Activated CD8-positive, alpha-beta T cell treated with anti-CD3 and anti-CD28 coated beads for 36 hours (primary cell): ENCODE results near the gene PCMT1. TPM values are rescaled to one million over a fixed set of nuclear protein-coding genes. Genes with fewer than 3 reads are reported as not detected.
A peak's percentile ranks its signal among the peaks of the same experiment; 100 is the strongest.

Source experiments
- ATAC-seq: fragments of 200-7000 bp; cut with Tn5 transposase; one replicate; pipeline ENCODE4 v1.10.0; 2021; ENCODE audit warnings: mild to moderate bottlenecking, moderate library complexity
- CTCF ChIA-PET: fragments of 350-600 bp; sonication (Branson Sonifier 250); formaldehyde crosslinking; loops from one replicate; lab custom pipeline; 2021; ENCODE audit warnings: antibody characterized with exemption; lab: Charles Lee
- POLR2A ChIA-PET: fragments of 350-600 bp; sonication (Branson Sonifier 250); formaldehyde crosslinking; loops from one replicate; lab custom pipeline; 2021; ENCODE audit warnings: antibody characterized with exemption; lab: Charles Lee
- DNase-seq: peaks from one replicate; pipeline ENCODE4 v3.0.0-alpha.2; 2020
- H3K27ac Mint-ChIP-seq: one replicate; pipeline ENCODE4 v1.8.0; 2021; ENCODE audit warnings: mild to moderate bottlenecking, mixed read lengths
- H3K27me3 Mint-ChIP-seq: one replicate; pipeline ENCODE4 v1.8.0; 2021; ENCODE audit warnings: mixed read lengths
- H3K36me3 Mint-ChIP-seq: one replicate; pipeline ENCODE4 v1.8.0; 2021; ENCODE audit warnings: low read depth, mixed read lengths
- H3K4me1 Mint-ChIP-seq: one replicate; pipeline ENCODE4 v1.8.0; 2021; ENCODE audit warnings: low read depth, mixed read lengths
- H3K4me3 Mint-ChIP-seq: one replicate; pipeline ENCODE4 v1.8.0; 2021; ENCODE audit warnings: mild to moderate bottlenecking, moderate library complexity, mixed read lengths
- H3K9me3 Mint-ChIP-seq: one replicate; pipeline ENCODE4 v1.8.0; 2021; ENCODE audit warnings: mixed read lengths
- intact Hi-C: fragments of 100-400 bp; cut with micrococcal nuclease; formaldehyde crosslinking; loops from one replicate; pipeline ENCODE4 v1.10.0; 2022
- total RNA-seq, 2 experiments: library from RNA; stranded (reverse); gene quantifications; one replicate each; pipeline ENCODE4 v1.2.3, GENCODE V29; 2021
- TF ChIP-seq, protein P1 (sequence below): fragments of 200-600 bp; IDR thresholded peaks from one replicate; pipeline ENCODE4 v1.8.0; 2022; ENCODE audit warnings: antibody characterized with exemption, mild to moderate bottlenecking

The PCMT1 gene
- total RNA-seq, 2 experiments from 2014 or later, result 97.3 to 102 TPM

GRCh38 chr6:149771925-149772324 is 22.4 kb downstream of the PCMT1 start:
- DNase-seq (no peak), ATAC-seq (no peak)
- ChIA-PET CTCF (no interaction called here), POLR2A (no interaction called here)
- H3K4me1 Mint-ChIP-seq, result peaks cover 2% of the 10 kb centered on the region
- intact Hi-C loops, result no loop called here
- H3K36me3 Mint-ChIP-seq, result peaks cover 24% of the 10 kb centered on the region
- H3K4me3 Mint-ChIP-seq, result no peak overlapping the region
- H3K27ac Mint-ChIP-seq, result no peak overlapping the region
- no peaks in the 10 kb centered on the region for H3K9me3 Mint-ChIP-seq
- no peaks in the 10 kb centered on the region for H3K27me3 Mint-ChIP-seq
- TF ChIP-seq, protein P1, sequence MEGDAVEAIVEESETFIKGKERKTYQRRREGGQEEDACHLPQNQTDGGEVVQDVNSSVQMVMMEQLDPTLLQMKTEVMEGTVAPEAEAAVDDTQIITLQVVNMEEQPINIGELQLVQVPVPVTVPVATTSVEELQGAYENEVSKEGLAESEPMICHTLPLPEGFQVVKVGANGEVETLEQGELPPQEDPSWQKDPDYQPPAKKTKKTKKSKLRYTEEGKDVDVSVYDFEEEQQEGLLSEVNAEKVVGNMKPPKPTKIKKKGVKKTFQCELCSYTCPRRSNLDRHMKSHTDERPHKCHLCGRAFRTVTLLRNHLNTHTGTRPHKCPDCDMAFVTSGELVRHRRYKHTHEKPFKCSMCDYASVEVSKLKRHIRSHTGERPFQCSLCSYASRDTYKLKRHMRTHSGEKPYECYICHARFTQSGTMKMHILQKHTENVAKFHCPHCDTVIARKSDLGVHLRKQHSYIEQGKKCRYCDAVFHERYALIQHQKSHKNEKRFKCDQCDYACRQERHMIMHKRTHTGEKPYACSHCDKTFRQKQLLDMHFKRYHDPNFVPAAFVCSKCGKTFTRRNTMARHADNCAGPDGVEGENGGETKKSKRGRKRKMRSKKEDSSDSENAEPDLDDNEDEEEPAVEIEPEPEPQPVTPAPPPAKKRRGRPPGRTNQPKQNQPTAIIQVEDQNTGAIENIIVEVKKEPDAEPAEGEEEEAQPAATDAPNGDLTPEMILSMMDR, result no peak

DNA sequence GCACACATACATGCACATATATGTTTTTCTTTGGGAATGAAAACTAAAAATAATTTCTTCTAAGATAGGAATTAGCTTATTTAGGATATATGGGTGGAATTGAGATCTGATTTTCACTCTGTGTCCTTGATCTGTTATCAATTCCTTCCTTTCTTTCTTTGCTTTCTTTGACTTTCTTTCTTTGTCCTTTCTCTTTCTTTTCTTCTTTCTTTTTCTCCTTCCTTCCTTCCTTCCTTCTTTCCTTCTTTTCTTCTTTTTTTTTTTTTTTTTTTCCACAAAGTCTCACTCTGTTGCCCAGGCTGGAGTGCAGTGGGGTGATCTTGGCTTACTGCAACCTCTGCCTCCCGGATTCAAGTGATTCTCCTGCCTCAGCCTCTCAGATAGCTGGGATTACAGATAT is 28.1 kb downstream of the PCMT1 start:
- intact Hi-C loops, result no loop called here
- POLR2A ChIA-PET, result no interaction called here
- peaks cover 9% of the 10 kb centered on the region for H3K36me3 Mint-ChIP-seq
- H3K4me3 Mint-ChIP-seq, result no peak overlapping the region
- no peaks in the 10 kb centered on the region for H3K27me3 Mint-ChIP-seq
- CTCF ChIA-PET, result no interaction called here
- DNase-seq (no peak), ATAC-seq (no peak)
- TF ChIP-seq, protein P1, result no peak
- H3K4me1 Mint-ChIP-seq, result no peaks in the 10 kb centered on the region
- H3K27ac Mint-ChIP-seq, result no peak overlapping the region
- no peaks in the 10 kb centered on the region for H3K9me3 Mint-ChIP-seq

DNA sequence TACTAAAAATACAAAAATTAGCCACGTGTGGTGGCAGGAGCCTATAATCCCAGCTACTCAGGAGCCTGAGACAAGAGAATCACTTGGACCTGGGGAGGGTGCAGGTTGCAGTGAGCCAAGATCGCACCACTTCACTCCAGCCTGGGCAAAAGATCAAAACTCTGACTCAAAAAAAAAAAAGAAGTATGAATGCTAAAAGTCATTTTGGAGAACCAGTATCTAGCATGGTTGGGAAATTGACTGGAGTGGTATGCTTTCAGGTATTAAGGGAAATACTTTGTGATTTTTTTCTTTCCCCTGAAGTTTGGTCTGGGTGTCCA is 30.1 kb downstream of the PCMT1 start:
- H3K4me3 Mint-ChIP-seq, result no peak overlapping the region
- no peak overlapping the region for H3K27ac Mint-ChIP-seq
- no peak for ATAC-seq
- H3K9me3 Mint-ChIP-seq, result no peaks in the 10 kb centered on the region
- ChIA-PET POLR2A (no interaction called here), CTCF (interaction anchor here (0.8 kb wide), 1 partner anchor 9 kb away, joined by 3 read pairs; no protein-coding TSS in a partner anchor)
- intact Hi-C loops, result no loop called here
- TF ChIP-seq, protein P1, result no peak
- H3K4me1 Mint-ChIP-seq, result no peaks in the 10 kb centered on the region
- H3K36me3 Mint-ChIP-seq, result peaks cover 10% of the 10 kb centered on the region
- DNase-seq, result no peak
- no peaks in the 10 kb centered on the region for H3K27me3 Mint-ChIP-seq

DNA sequence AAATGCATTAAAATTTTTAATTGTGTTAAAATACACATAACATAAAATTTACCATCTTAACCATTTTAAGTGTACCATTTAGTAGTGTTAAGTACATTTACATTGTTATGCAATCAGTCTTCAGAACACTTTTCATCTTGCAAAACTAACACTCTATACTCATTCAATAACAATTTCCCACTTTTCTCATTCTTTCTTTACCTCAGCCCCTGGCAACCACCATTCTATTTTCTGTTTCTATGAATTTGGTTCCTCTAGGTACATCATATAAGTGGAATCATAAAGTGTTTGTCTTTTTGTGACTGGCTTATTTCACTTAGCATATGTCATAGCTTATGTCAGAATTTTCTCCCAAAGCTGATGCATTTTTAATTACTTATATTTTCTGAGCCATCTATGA is 32.2 kb downstream of the PCMT1 start:
- ChIA-PET POLR2A (no interaction called here), CTCF (no interaction called here)
- Mint-ChIP-seq H3K27ac (peak overlapping the region; percentile 32), H3K9me3 (no peaks in the 10 kb centered on the region), H3K4me3 (no peak overlapping the region), H3K4me1 (no peaks in the 10 kb centered on the region), H3K36me3 (peaks cover 10% of the 10 kb centered on the region), H3K27me3 (no peaks in the 10 kb centered on the region)
- TF ChIP-seq, protein P1, result no peak
- intact Hi-C loops, result no loop called here
- DNase-seq (no peak), ATAC-seq (no peak)

DNA sequence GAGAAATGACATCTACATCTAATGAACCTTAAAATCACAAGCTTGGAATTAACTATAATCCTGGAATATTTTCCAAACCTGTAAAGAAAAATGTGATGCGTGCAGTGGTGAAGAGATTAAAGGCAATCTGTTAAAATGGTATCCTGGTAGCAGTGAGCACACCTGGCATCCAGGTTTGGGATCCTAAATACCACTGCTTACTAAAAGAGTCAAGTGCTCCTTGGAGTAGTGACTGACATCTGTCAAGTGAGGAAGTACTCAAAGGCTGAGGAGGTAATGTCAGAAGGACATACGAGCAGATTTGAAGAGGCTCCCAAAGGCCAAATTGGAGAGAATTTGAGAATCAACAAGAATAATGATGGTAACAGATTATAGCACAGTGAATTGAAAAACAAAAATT is 32.8 kb downstream of the PCMT1 start:
- no peaks in the 10 kb centered on the region for H3K27me3 Mint-ChIP-seq
- H3K36me3 Mint-ChIP-seq, result peaks cover 10% of the 10 kb centered on the region
- no peaks in the 10 kb centered on the region for H3K4me1 Mint-ChIP-seq
- no peak for DNase-seq
- POLR2A ChIA-PET, result no interaction called here
- no peaks in the 10 kb centered on the region for H3K9me3 Mint-ChIP-seq
- H3K4me3 Mint-ChIP-seq, result no peak overlapping the region
- TF ChIP-seq, protein P1, result no peak
- intact Hi-C loops, result no loop called here
- ATAC-seq, result no peak
- CTCF ChIA-PET, result no interaction called here
- no peak overlapping the region for H3K27ac Mint-ChIP-seq
